ENCODE measurements around the gene WDR33. TPM values are rescaled to one million over a fixed set of nuclear protein-coding genes. Genes with fewer than 3 reads are reported as not detected.

The WDR33 gene
- total and polyA plus RNA-seq, 7 donors, result 11.2 to 38.9 (median 32.7) TPM

DNA sequence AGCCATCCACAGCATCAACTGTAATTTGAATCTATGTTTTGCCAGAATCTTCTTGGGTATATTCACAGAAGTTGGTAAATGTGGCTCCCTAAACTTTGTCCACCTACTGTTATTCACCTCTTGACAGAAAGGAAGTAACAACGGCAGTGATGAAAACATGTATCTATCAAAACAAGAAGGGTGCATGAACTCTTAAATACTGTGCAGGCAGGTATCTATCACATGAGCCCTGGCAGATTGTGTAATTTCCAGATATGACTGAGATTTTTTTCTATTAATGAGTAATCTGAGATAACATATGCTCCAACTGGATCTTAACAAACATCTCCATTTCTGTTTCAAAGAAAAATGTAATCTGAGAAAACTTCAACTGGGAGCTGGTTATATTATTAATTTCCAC is 73.1 kb downstream of the WDR33 start:
- Histone ChIP-seq H3K27ac (no peak overlapping the region), H3K4me1 (peaks cover 19% of the 10 kb centered on the region), H3K36me3 (ENCODE audit: insufficient read depth in 1 of 2, low read depth in 1 of 2) (peaks cover 0 to 5% of the 10 kb centered on the region in 2 donors), H3K4me3 (no peak overlapping the region), H3K9me3 (no peaks in the 10 kb centered on the region), H3K27me3 (ENCODE audit: insufficient read depth in 3 of 3, low read length in 2 of 3) (no peaks in the 10 kb centered on the region)
- DNase-seq, result no peak
- no peak for ATAC-seq
- intact Hi-C loops (cut with DNase I), result loop anchor here in 1 of 2 donors (5.0 kb wide), 1 partner anchor 74 kb away; the partner anchor contains the start of gene WDR33
- TF ChIP-seq, protein P1, sequence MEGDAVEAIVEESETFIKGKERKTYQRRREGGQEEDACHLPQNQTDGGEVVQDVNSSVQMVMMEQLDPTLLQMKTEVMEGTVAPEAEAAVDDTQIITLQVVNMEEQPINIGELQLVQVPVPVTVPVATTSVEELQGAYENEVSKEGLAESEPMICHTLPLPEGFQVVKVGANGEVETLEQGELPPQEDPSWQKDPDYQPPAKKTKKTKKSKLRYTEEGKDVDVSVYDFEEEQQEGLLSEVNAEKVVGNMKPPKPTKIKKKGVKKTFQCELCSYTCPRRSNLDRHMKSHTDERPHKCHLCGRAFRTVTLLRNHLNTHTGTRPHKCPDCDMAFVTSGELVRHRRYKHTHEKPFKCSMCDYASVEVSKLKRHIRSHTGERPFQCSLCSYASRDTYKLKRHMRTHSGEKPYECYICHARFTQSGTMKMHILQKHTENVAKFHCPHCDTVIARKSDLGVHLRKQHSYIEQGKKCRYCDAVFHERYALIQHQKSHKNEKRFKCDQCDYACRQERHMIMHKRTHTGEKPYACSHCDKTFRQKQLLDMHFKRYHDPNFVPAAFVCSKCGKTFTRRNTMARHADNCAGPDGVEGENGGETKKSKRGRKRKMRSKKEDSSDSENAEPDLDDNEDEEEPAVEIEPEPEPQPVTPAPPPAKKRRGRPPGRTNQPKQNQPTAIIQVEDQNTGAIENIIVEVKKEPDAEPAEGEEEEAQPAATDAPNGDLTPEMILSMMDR (IDR thresholded peaks at IDR 0.05), result no peak
- 79 to 88% (median 88%) methylated on average over 1 of the region's 1 CpG for WGBS, 3 donors

DNA sequence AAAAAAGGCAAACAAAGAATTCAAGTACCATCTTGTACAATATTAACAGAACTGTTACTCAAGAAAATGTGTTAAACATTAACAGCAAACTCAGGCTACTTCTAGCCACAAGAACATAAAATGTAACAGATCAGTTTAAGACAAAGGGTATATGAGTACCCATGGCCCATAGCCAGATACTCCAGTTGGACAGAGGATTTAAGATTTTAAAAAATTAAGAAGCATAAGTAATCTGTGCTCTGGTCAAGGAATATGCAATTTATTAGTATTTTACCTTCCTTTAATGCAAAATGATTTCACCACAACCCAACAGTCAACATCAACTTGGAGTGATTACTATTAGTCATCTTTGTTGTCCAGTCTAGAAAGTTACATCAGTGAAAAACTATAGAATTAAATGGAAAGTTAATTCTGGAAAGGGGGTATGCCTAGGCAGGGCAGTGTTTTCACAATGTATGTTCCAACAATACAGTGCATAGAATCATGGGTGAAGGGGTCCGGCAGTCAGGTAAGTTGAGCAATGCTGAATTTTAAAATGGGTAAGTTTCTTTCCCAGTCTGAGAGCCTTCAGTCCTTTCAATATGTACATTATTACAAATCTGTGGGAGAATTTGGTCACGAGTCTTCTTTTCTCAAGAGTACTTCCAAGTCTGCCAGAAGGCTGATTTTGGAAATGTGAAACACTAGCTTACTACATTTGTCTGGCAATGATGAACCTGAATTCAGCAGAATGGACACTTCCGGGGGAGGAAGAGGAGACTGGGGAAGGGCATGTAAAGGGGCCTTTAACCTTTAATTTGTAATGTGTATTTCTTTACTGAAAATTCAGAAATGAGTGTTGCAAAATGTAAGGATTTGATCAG is 75.2 kb downstream of the WDR33 start:
- intact Hi-C loops (cut with DNase I), result loop anchor here in 1 of 2 donors (5.0 kb wide), 1 partner anchor 77 kb away; the partner anchor contains the start of gene WDR33
- no peaks in the 10 kb centered on the region for H3K9me3 ChIP-seq
- no peaks in the 10 kb centered on the region for H3K27me3 ChIP-seq (ENCODE audit: insufficient read depth in 3 of 3, low read length in 2 of 3)
- peak in 1 of 4 donors; percentile 46 for ATAC-seq
- H3K4me1 ChIP-seq, result peaks cover 19% of the 10 kb centered on the region
- 41 to 54% (median 46%) methylated on average over 3 of the region's 3 CpGs for whole genome bisulfite sequencing, 3 donors
- H3K4me3 ChIP-seq, result no peak overlapping the region
- TF ChIP-seq, protein P1 (IDR thresholded peaks at IDR 0.05), result no peak
- H3K36me3 ChIP-seq (ENCODE audit: insufficient read depth in 1 of 2, low read depth in 1 of 2), result peaks cover 0 to 5% of the 10 kb centered on the region in 2 donors
- peak overlapping the region; percentile 59 for H3K27ac ChIP-seq
- no peak for DNase-seq

DNA sequence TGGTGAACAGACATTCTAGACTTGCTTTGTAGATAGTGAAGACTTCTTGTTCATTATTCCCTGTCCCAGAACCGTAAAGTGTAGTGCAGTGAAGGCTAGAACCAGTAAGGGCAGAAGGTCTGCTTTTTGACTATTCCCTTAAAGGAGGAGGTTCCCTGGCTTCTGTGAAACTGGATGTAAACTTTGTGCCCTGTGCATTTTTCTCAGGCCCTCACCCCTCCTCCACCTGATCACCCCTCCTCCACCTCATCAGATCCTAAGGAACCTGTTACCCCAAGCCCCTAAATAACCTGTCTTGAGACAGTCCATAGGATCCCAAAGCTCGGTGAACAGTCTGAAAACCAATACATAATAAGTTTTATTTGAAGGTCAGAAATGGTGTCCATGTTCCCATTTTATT is 75.9 kb downstream of the WDR33 start:
- Histone ChIP-seq H3K27ac (peak overlapping the region; percentile 72), H3K27me3 (ENCODE audit: insufficient read depth in 3 of 3, low read length in 2 of 3) (no peaks in the 10 kb centered on the region), H3K4me3 (no peak overlapping the region), H3K9me3 (no peaks in the 10 kb centered on the region), H3K36me3 (ENCODE audit: insufficient read depth in 1 of 2, low read depth in 1 of 2) (peaks cover 0 to 4% of the 10 kb centered on the region in 2 donors), H3K4me1 (peaks cover 19% of the 10 kb centered on the region)
- TF ChIP-seq, protein P1 (IDR thresholded peaks at IDR 0.05), result no peak
- DNase-seq (no peak), ATAC-seq (peak in 1 of 4 donors; percentile 11)
- WGBS, 3 donors, result 84 to 96% (median 92%) methylated on average over 2 of the region's 2 CpGs
- intact Hi-C loops (cut with DNase I), result loop anchor here in 1 of 2 donors (5.0 kb wide), 1 partner anchor 77 kb away; the partner anchor contains the start of gene WDR33

DNA sequence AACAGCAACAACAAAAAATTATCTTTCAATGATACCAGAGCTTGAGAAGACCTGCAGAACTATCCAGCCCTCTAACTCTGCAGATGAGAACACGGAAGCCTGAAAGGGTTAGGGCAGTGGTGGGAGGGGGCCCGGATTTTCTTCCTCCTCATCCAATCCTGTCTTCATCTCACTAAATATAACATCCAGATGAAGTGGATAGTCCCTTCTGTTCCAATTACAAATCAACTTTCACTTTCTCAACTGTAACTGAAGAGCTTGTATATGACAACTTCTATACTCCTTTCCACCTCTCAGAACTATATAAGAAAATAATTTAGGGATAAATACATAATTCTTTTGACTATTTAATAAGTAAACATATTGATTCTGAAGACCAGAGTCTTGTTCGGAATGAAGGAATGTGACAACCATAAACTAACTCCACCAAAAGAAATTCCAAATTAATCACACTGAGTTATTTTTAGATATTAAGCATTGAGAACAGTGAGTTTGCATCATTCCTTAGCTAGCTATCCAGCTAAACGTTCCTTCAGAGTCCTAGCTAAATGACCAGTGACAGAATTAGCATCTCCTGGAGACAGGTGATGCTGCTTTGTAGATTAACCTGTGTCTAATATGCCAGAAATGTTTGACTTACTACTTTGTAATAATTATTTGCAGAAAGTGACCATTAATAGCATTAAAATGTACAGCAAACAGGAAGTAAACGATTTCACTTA is 77.0 kb downstream of the WDR33 start:
- Histone ChIP-seq H3K9me3 (no peaks in the 10 kb centered on the region), H3K36me3 (ENCODE audit: insufficient read depth in 1 of 2, low read depth in 1 of 2) (peaks cover 0 to 2% of the 10 kb centered on the region in 2 donors), H3K27me3 (ENCODE audit: insufficient read depth in 3 of 3, low read length in 2 of 3) (no peaks in the 10 kb centered on the region), H3K27ac (peak overlapping the region; percentile 72), H3K4me3 (peak overlapping the region; percentile 58), H3K4me1 (peaks cover 19% of the 10 kb centered on the region)
- ATAC-seq (peak; percentile 84 to 91 (median 90)), DNase-seq (no peak)
- 22 to 40% (median 24%) methylated on average over 5 of the region's 5 CpGs for WGBS, 3 donors
- intact Hi-C loops (cut with DNase I), result no loop called here
- TF ChIP-seq, protein P1 (IDR thresholded peaks at IDR 0.05), result no peak

Data from psoas muscle (tissue), 8 donors.